Colonic mucosa (tissue), 4 donors: Measurements from ENCODE around the gene DGCR8. TPM values are rescaled to one million over a fixed set of nuclear protein-coding genes. Genes with fewer than 3 reads are reported as not detected.

Source experiments
- DNase-seq: peaks from one replicate; pipeline ENCODE4 v3.0.0-alpha.2; 2020
- H3K27ac ChIP-seq: fragments of 200-600 bp; one replicate; pipeline ENCODE4 v1.8.0; 2021
- H3K27me3 ChIP-seq: fragments of 200-600 bp; one replicate; pipeline ENCODE4 v1.8.0; 2021
- H3K36me3 ChIP-seq: fragments of 200-600 bp; one replicate; pipeline ENCODE4 v1.8.0; 2021
- H3K4me1 ChIP-seq: fragments of 200-600 bp; one replicate; pipeline ENCODE4 v1.8.0; 2021; ENCODE audit warnings: mild to moderate bottlenecking
- H3K4me3 ChIP-seq: fragments of 200-600 bp; one replicate; pipeline ENCODE4 v1.8.0; 2021
- H3K9ac ChIP-seq, 2 donors: one replicate each; pipeline ENCODE4 v1.7.0; 2013; ENCODE audit warnings: control low read depth in 2 of 2, low read depth in 2 of 2, low read length in 2 of 2
- H3K9me3 ChIP-seq: fragments of 200-600 bp; one replicate; pipeline ENCODE4 v1.8.0; 2021
- CTCF ChIP-seq: fragments of 200-600 bp; IDR thresholded peaks from one replicate; pipeline ENCODE4 v1.8.0; 2022; ENCODE audit warnings: antibody characterized with exemption, mild to moderate bottlenecking
- intact Hi-C: fragments of 100-400 bp; cut with DNase I; formaldehyde crosslinking; loops from one replicate; pipeline ENCODE4 v1.14.1; 2022
- total RNA-seq, 2 donors: library from RNA; stranded (reverse); fragmentation: NEBNext Ultra II Directional in 1 of 2; extraction: Animal tissue kit (Norgen Biotek cat#: 25700) in 1 of 2; gene quantifications; one replicate each; pipeline ENCODE4 v1.2.1, GENCODE V29; 2021
- donor health status: healthy.
- donor health status: DM: no; HTN: no; CAD: no.
- donor health status: DM: no; HTN: no; CAD: no.

Gene DGCR8
- total RNA-seq, 2 donors from 2014 or later = 21.1 to 52.7 TPM

- intact Hi-C loops = no loop called here
- no peak for DNase-seq
- H3K27me3 ChIP-seq = no peaks in the 10 kb centered on the region
- no peak overlapping the region for H3K4me3 ChIP-seq
- no peak overlapping the region for H3K27ac ChIP-seq
- H3K36me3 ChIP-seq = no peaks in the 10 kb centered on the region
- no peak for TF ChIP-seq CTCF
- no peaks in the 10 kb centered on the region for H3K4me1 ChIP-seq
- no peaks in the 10 kb centered on the region for H3K9me3 ChIP-seq
- H3K9ac ChIP-seq = no peak overlapping the region
Measured at GRCh38 chr22:20044495-20045151, 35.4 kb upstream of the DGCR8 start.

DNA sequence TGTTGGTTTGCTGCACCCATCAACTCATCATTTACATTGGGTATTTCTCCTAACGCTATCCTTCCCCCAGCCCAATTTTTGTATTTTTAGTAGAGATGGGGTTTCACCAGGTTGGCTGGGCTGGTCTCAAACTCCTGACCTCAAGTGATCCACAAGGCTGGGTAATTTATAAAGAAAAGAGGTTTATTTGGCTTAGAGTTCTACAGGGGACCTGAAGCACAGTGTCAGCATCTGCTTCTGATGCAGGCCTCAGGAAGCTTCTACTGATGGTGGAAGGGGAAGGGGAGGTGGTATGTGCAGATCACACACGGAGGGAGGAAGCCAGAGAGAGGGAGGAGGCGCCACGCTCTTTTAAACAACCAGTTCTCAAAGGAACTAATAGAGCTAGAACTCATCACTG is 33.3 kb upstream of the DGCR8 start:
- no peak overlapping the region for H3K27ac ChIP-seq
- TF ChIP-seq CTCF = no peak
- no peak overlapping the region for H3K9ac ChIP-seq
- no peaks in the 10 kb centered on the region for H3K4me1 ChIP-seq
- H3K36me3 ChIP-seq = no peaks in the 10 kb centered on the region
- intact Hi-C loops = no loop called here
- H3K27me3 ChIP-seq = no peaks in the 10 kb centered on the region
- no peaks in the 10 kb centered on the region for H3K9me3 ChIP-seq
- DNase-seq = no peak
- H3K4me3 ChIP-seq = no peak overlapping the region

DNA sequence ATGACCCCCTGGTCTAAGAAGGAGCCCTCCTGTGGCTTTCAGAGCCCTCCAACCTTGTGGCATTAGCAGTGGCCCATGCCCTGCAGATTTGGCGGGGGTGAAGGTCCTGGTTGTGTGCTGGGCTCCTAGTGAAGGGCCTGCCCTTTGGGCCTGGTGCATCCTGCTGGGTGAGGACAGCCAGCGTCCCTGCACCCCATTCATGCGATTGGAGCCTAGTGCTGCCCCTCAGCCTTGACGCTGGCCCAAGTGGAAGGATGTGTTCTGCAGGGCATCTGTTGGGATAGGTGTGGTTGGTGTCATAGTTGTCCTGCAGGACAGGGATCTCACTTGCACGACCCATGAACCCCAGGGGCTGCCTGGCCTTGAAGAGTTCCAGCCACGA is 28.1 kb upstream of the DGCR8 start:
- Histone ChIP-seq H3K9ac (peak overlapping the region in 1 of 2 donors; percentile 12), H3K9me3 (no peaks in the 10 kb centered on the region), H3K27me3 (no peaks in the 10 kb centered on the region), H3K4me1 (no peaks in the 10 kb centered on the region), H3K4me3 (no peak overlapping the region), H3K27ac (no peak overlapping the region), H3K36me3 (peaks cover 7% of the 10 kb centered on the region)
- no peak for TF ChIP-seq CTCF
- intact Hi-C loops = no loop called here
- DNase-seq = no peak

DNA sequence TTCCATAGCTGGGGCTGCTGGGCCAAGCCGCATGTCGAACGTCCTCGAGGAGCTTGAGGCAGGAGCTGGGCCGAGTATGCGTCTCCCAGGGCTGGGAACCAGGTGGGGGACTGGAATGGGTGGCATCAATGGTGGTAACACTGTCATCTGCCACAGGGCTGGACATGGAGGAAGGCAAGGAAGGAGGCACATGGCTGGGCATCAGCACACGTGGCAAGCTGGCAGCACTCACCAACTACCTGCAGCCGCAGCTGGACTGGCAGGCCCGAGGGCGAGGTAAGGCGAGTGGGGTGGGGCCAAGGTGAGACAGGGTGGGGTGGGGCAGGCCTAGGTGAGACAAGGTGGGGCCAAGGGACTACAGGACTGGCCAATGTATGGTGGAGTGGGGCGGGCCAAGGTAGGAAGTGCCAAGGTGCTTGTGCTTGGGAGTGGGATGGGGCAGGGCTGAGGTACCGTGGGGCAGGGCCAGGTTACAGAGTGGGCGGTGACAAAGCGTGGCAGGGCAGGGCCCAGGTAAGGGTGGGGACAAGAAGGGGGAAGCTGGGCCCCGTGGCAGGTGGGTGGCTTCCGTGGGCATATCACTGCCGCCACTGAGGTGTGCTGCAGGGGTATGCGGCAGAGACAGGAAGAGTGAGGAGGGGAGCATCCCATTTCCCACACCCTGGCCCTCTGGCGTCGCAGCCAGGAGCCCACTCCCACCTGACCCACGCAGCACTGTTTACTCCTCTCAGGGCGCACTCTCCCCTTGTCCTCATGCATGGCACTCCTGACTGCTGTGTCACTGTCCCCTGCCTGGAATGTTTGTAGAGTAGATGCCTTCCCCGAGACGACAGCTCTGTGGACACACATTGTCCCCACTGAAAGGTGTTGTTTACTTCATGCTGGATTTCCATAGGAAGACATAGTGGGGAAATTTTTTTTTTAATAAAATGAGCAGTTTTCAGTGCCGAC is 27.5 kb upstream of the DGCR8 start:
- intact Hi-C loops = no loop called here
- H3K36me3 ChIP-seq = peaks cover 7% of the 10 kb centered on the region
- H3K4me1 ChIP-seq = no peaks in the 10 kb centered on the region
- no peak for TF ChIP-seq CTCF
- DNase-seq = peak; percentile 90
- H3K9ac ChIP-seq = peak overlapping the region in 1 of 2 donors; percentile 12
- H3K27ac ChIP-seq = peak overlapping the region; percentile 13
- no peaks in the 10 kb centered on the region for H3K27me3 ChIP-seq
- no peaks in the 10 kb centered on the region for H3K9me3 ChIP-seq
- H3K4me3 ChIP-seq = no peak overlapping the region

DNA sequence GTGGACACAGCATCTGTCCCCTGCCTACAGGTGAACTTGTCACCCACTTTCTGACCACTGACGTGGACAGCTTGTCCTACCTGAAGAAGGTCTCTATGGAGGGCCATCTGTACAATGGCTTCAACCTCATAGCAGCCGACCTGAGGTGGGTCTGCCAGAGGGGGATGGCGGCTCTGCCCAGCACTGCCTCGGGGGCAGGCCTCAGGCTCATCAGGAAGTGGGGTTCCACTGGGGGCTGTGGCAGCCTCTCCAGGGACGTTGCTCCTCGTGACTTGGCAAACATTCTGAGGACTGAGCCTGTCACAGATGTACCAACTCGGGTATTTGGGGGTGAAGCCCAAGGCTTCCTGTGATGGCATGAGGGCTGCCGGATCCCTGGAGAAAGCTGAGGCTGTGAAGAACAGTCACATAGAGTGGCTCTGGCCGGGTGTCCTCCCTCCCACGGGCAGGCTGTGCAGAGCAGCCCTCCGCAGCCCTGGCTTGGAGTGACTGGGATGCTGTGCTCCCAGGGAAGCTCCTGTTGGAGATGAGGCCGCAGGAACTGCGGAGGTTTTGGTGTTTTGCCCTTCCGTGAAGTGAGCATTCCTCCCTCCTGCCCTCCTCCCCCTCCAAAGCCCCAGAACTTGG is 26.5 kb upstream of the DGCR8 start:
- H3K27ac ChIP-seq = no peak overlapping the region

More for the DNA sequence above, 26.5 kb upstream of the DGCR8 start:
- Histone ChIP-seq H3K36me3 (peaks cover 7% of the 10 kb centered on the region), H3K4me1 (no peaks in the 10 kb centered on the region), H3K27me3 (no peaks in the 10 kb centered on the region), H3K4me3 (no peak overlapping the region), H3K9me3 (no peaks in the 10 kb centered on the region), H3K9ac (no peak overlapping the region)
- DNase-seq = no peak
- TF ChIP-seq CTCF = no peak
- intact Hi-C loops = no loop called here
